GM23338 (cell line): ENCODE data around the gene TAF1A. TPM values are rescaled to one million over a fixed set of nuclear protein-coding genes. Genes with fewer than 3 reads are reported as not detected.

Experiments
- ATAC-seq: fragments of 200-7000 bp; cut with Tn5 transposase; 3 replicates; pipeline ENCODE4 v1.9.1; 2020
- DNase-seq: peaks from one replicate; pipeline ENCODE4 v3.0.0-alpha.2; 2015; ENCODE audit warnings: low spot score
- H2AFZ ChIP-seq: fragments of 200-600 bp; sonication (generic); 2 replicates; pipeline ENCODE4 v1.8.0; 2016; ENCODE audit warnings: antibody characterized with exemption, mild to moderate bottlenecking, moderate library complexity
- H3F3A ChIP-seq: fragments of 200-600 bp; sonication (generic); replicated peaks from 2 replicates; pipeline ENCODE4 v1.8.0; 2017; ENCODE audit warnings: antibody characterized with exemption, mixed run types, low read depth
- H3K27ac ChIP-seq: fragments of 200-600 bp; sonication (generic); 2 replicates; pipeline ENCODE4 v1.6.1; 2016; ENCODE audit warnings: low read depth
- H3K27me3 ChIP-seq: fragments of 200-600 bp; sonication (generic); 2 replicates; pipeline ENCODE4 v1.8.0; 2016; ENCODE audit warnings: mild to moderate bottlenecking, mixed run types, moderate library complexity; ENCODE audit not compliant: insufficient read depth
- H3K36me3 ChIP-seq: fragments of 200-600 bp; sonication (generic); 2 replicates; pipeline ENCODE4 v1.8.0; 2016; ENCODE audit warnings: mild to moderate bottlenecking; ENCODE audit not compliant: insufficient read depth
- H3K4me1 ChIP-seq: fragments of 200-600 bp; sonication (generic); 2 replicates; pipeline ENCODE4 v1.8.0; 2016; ENCODE audit warnings: mild to moderate bottlenecking, moderate library complexity; ENCODE audit not compliant: insufficient read depth
- H3K4me2 ChIP-seq: fragments of 200-600 bp; sonication (generic); 2 replicates; pipeline ENCODE4 v1.7.1; 2017; ENCODE audit warnings: mixed run types
- H3K4me3 ChIP-seq: fragments of 200-600 bp; sonication (generic); 2 replicates; pipeline ENCODE4 v1.6.1; 2016; ENCODE audit warnings: mixed run types
- H3K79me2 ChIP-seq: fragments of 200-600 bp; sonication (generic); replicated peaks from 2 replicates; pipeline ENCODE4 v1.8.0; 2017; ENCODE audit warnings: mild to moderate bottlenecking; ENCODE audit not compliant: insufficient read depth
- H3K9me2 ChIP-seq: fragments of 200-600 bp; sonication (generic); 2 replicates; pipeline ENCODE4 v1.8.0; 2017; ENCODE audit not compliant: insufficient read depth
- H4K20me1 ChIP-seq: fragments of 200-600 bp; sonication (generic); replicated peaks from 2 replicates; pipeline ENCODE4 v1.8.0; 2017; ENCODE audit warnings: mild to moderate bottlenecking; ENCODE audit not compliant: insufficient read depth
- H3K27ac Mint-ChIP-seq: 2 replicates; pipeline ENCODE4 v1.8.0; 2020; ENCODE audit warnings: inconsistent platforms, mild to moderate bottlenecking, moderate library complexity, mixed read lengths
- H3K27me3 Mint-ChIP-seq: 3 replicates; pipeline ENCODE4 v1.8.0; 2022; ENCODE audit warnings: low read depth, mild to moderate bottlenecking, moderate library complexity, mixed read lengths, inconsistent platforms; ENCODE audit not compliant: insufficient read depth, poor library complexity
- H3K36me3 Mint-ChIP-seq: 3 replicates; pipeline ENCODE4 v1.8.0; 2021; ENCODE audit warnings: low read depth, mild to moderate bottlenecking, inconsistent platforms, moderate library complexity, mixed read lengths
- H3K4me1 Mint-ChIP-seq: 3 replicates; pipeline ENCODE4 v1.8.0; 2020; ENCODE audit warnings: mild to moderate bottlenecking, inconsistent platforms, mixed read lengths
- H3K4me3 Mint-ChIP-seq: 3 replicates; pipeline ENCODE4 v1.8.0; 2021; ENCODE audit warnings: moderate library complexity, mild to moderate bottlenecking, inconsistent platforms, mixed read lengths
- H3K9me3 Mint-ChIP-seq: 3 replicates; pipeline ENCODE4 v1.8.0; 2020; ENCODE audit warnings: moderate library complexity, mild to moderate bottlenecking, inconsistent platforms, mixed read lengths
- CREB1 ChIP-seq: fragments of 250-450 bp; sonication (Bioruptor Pico); IDR thresholded peaks from 2 replicates; pipeline ENCODE4 v1.5.0; 2020; ENCODE audit warnings: low read depth, mild to moderate bottlenecking, moderate library complexity
- EZH2 ChIP-seq: fragments of 200-600 bp; sonication (generic); IDR thresholded peaks from one replicate; pipeline ENCODE4 v1.8.0; 2017; ENCODE audit warnings: antibody characterized with exemption, mild to moderate bottlenecking, low read depth; ENCODE audit not compliant: unreplicated experiment
- EZH2phosphoT487 ChIP-seq: fragments of 200-600 bp; sonication (generic); IDR thresholded peaks from one replicate; pipeline ENCODE4 v1.8.1; 2018; ENCODE audit warnings: antibody characterized with exemption; ENCODE audit not compliant: unreplicated experiment
- JUNB ChIP-seq: IDR thresholded peaks from one replicate; pipeline ENCODE4 v1.6.1; 2016; ENCODE audit warnings: antibody characterized with exemption; ENCODE audit not compliant: unreplicated experiment
- NANOG ChIP-seq: IDR thresholded peaks from 2 replicates; pipeline ENCODE4 v1.6.1; 2016; ENCODE audit warnings: antibody characterized with exemption, borderline replicate concordance
- POLR2AphosphoS5 ChIP-seq: IDR thresholded peaks from 2 replicates; pipeline ENCODE4 v1.6.1; 2016; ENCODE audit warnings: antibody characterized with exemption, low read depth
- STAT1 ChIP-seq: IDR thresholded peaks from one replicate; pipeline ENCODE4 v1.6.1; 2016; ENCODE audit warnings: antibody characterized with exemption; ENCODE audit not compliant: unreplicated experiment
- ZNF114 ChIP-seq: fragments of 250-450 bp; sonication (Bioruptor Pico); IDR thresholded peaks from 2 replicates; pipeline ENCODE4 v1.5.0; 2020; ENCODE audit warnings: mild to moderate bottlenecking, moderate library complexity
- ZNF331 ChIP-seq: fragments of 250-450 bp; sonication (Bioruptor Pico); IDR thresholded peaks from 2 replicates; pipeline ENCODE4 v1.5.0; 2020; ENCODE audit warnings: low read depth, mild to moderate bottlenecking, moderate library complexity
- polyA plus RNA-seq: library from polyadenylated mRNA; unstranded; fragments of >200 nt; fragmentation: Nextera tagmentation; extraction: Ambion mirVana; gene quantifications from 2 replicates; pipeline ENCODE4 v1.2.1, GENCODE V29; 2016
- total RNA-seq: library from RNA; depleted of rRNA; stranded (reverse); fragments of >200 nt; shearing (Covaris generic); gene quantifications from 2 replicates; pipeline ENCODE4 v1.2.3, GENCODE V29; 2014
- TF ChIP-seq, protein P1 (sequence below): IDR thresholded peaks from one replicate; pipeline ENCODE4 v1.6.1; 2018; ENCODE audit warnings: antibody characterized with exemption; ENCODE audit not compliant: unreplicated experiment
- TF ChIP-seq, protein P2 (sequence below): IDR thresholded peaks from 2 replicates; pipeline ENCODE4 v1.6.1; 2016; ENCODE audit warnings: antibody characterized with exemption
- TF ChIP-seq, protein P3 (sequence below): fragments of 250-450 bp; sonication (Bioruptor Pico); IDR thresholded peaks from 2 replicates; pipeline ENCODE4 v1.5.0; 2020; ENCODE audit warnings: mild to moderate bottlenecking, moderate library complexity
- TF ChIP-seq, protein P4 (sequence below), 2 experiments: fragments of 200-600 bp in 1 of 2; sonication (generic) in 1 of 2; conservative IDR thresholded peaks; 2 replicates each; pipeline versions ENCODE4 v1.5.1 to v1.6.1; 2016 to 2017; ENCODE audit warnings: antibody characterized with exemption in 2 of 2, low read depth in 2 of 2, mild to moderate bottlenecking in 2 of 2, moderate library complexity in 1 of 2

The TAF1A gene
- total and polyA plus RNA-seq, 2 experiments from 2014 or later, result 5.5 to 13.3 TPM

DNA sequence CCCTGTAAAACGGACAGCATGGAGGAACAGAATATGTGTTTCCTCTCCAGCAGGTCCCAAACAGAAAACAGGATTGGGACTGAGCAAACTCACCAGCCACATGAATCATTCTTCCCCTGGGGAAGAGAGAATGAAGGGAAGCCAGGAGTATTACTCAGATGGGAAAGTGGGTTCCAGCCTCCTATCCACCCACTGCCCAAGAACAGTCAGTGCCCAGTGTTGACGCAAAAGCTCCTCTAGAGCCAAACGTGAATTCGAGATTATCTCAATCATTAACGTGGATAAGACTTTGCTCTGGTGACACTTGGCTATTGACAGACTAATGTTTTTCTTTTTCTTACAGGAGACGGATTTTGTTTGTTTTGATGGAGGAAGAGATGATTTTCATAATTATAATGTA lies 37.5 kb upstream of the TAF1A start:
- DNase-seq (no peak), ATAC-seq (no peak)
- no peaks in the 10 kb centered on the region for H3F3A ChIP-seq
- H3K9me3 Mint-ChIP-seq, result no peaks in the 10 kb centered on the region
- H3K4me3 ChIP-seq, result no peak overlapping the region
- H2AFZ ChIP-seq, result no peak overlapping the region
- H3K4me3 Mint-ChIP-seq, result no peak overlapping the region
- no peak overlapping the region for H3K4me2 ChIP-seq
- H3K36me3 ChIP-seq, result peaks cover 46% of the 10 kb centered on the region
- H4K20me1 ChIP-seq, result peaks cover 12% of the 10 kb centered on the region
- peaks cover 6% of the 10 kb centered on the region; the same call in 1 of the 2 replicates for H3K79me2 ChIP-seq
- H3K4me1 Mint-ChIP-seq, result no peaks in the 10 kb centered on the region
- no peaks in the 10 kb centered on the region for H3K27me3 ChIP-seq
- no peak overlapping the region for H3K27ac ChIP-seq
- H3K4me1 ChIP-seq, result no peaks in the 10 kb centered on the region
- H3K27me3 Mint-ChIP-seq, result no peaks in the 10 kb centered on the region
- H3K9me2 ChIP-seq, result no peaks in the 10 kb centered on the region
- no peak overlapping the region for H3K27ac Mint-ChIP-seq
- no peak for TF ChIP-seq CREB1 (CRISPR knock-in tag)
- TF ChIP-seq, protein P1, sequence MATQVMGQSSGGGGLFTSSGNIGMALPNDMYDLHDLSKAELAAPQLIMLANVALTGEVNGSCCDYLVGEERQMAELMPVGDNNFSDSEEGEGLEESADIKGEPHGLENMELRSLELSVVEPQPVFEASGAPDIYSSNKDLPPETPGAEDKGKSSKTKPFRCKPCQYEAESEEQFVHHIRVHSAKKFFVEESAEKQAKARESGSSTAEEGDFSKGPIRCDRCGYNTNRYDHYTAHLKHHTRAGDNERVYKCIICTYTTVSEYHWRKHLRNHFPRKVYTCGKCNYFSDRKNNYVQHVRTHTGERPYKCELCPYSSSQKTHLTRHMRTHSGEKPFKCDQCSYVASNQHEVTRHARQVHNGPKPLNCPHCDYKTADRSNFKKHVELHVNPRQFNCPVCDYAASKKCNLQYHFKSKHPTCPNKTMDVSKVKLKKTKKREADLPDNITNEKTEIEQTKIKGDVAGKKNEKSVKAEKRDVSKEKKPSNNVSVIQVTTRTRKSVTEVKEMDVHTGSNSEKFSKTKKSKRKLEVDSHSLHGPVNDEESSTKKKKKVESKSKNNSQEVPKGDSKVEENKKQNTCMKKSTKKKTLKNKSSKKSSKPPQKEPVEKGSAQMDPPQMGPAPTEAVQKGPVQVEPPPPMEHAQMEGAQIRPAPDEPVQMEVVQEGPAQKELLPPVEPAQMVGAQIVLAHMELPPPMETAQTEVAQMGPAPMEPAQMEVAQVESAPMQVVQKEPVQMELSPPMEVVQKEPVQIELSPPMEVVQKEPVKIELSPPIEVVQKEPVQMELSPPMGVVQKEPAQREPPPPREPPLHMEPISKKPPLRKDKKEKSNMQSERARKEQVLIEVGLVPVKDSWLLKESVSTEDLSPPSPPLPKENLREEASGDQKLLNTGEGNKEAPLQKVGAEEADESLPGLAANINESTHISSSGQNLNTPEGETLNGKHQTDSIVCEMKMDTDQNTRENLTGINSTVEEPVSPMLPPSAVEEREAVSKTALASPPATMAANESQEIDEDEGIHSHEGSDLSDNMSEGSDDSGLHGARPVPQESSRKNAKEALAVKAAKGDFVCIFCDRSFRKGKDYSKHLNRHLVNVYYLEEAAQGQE, result no peak
- no peak for TF ChIP-seq EZH2phosphoT487
- no peak for TF ChIP-seq NANOG
- TF ChIP-seq EZH2, result no peak
- TF ChIP-seq, protein P2, sequence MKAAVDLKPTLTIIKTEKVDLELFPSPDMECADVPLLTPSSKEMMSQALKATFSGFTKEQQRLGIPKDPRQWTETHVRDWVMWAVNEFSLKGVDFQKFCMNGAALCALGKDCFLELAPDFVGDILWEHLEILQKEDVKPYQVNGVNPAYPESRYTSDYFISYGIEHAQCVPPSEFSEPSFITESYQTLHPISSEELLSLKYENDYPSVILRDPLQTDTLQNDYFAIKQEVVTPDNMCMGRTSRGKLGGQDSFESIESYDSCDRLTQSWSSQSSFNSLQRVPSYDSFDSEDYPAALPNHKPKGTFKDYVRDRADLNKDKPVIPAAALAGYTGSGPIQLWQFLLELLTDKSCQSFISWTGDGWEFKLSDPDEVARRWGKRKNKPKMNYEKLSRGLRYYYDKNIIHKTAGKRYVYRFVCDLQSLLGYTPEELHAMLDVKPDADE, result no peak
- TF ChIP-seq, protein P3, sequence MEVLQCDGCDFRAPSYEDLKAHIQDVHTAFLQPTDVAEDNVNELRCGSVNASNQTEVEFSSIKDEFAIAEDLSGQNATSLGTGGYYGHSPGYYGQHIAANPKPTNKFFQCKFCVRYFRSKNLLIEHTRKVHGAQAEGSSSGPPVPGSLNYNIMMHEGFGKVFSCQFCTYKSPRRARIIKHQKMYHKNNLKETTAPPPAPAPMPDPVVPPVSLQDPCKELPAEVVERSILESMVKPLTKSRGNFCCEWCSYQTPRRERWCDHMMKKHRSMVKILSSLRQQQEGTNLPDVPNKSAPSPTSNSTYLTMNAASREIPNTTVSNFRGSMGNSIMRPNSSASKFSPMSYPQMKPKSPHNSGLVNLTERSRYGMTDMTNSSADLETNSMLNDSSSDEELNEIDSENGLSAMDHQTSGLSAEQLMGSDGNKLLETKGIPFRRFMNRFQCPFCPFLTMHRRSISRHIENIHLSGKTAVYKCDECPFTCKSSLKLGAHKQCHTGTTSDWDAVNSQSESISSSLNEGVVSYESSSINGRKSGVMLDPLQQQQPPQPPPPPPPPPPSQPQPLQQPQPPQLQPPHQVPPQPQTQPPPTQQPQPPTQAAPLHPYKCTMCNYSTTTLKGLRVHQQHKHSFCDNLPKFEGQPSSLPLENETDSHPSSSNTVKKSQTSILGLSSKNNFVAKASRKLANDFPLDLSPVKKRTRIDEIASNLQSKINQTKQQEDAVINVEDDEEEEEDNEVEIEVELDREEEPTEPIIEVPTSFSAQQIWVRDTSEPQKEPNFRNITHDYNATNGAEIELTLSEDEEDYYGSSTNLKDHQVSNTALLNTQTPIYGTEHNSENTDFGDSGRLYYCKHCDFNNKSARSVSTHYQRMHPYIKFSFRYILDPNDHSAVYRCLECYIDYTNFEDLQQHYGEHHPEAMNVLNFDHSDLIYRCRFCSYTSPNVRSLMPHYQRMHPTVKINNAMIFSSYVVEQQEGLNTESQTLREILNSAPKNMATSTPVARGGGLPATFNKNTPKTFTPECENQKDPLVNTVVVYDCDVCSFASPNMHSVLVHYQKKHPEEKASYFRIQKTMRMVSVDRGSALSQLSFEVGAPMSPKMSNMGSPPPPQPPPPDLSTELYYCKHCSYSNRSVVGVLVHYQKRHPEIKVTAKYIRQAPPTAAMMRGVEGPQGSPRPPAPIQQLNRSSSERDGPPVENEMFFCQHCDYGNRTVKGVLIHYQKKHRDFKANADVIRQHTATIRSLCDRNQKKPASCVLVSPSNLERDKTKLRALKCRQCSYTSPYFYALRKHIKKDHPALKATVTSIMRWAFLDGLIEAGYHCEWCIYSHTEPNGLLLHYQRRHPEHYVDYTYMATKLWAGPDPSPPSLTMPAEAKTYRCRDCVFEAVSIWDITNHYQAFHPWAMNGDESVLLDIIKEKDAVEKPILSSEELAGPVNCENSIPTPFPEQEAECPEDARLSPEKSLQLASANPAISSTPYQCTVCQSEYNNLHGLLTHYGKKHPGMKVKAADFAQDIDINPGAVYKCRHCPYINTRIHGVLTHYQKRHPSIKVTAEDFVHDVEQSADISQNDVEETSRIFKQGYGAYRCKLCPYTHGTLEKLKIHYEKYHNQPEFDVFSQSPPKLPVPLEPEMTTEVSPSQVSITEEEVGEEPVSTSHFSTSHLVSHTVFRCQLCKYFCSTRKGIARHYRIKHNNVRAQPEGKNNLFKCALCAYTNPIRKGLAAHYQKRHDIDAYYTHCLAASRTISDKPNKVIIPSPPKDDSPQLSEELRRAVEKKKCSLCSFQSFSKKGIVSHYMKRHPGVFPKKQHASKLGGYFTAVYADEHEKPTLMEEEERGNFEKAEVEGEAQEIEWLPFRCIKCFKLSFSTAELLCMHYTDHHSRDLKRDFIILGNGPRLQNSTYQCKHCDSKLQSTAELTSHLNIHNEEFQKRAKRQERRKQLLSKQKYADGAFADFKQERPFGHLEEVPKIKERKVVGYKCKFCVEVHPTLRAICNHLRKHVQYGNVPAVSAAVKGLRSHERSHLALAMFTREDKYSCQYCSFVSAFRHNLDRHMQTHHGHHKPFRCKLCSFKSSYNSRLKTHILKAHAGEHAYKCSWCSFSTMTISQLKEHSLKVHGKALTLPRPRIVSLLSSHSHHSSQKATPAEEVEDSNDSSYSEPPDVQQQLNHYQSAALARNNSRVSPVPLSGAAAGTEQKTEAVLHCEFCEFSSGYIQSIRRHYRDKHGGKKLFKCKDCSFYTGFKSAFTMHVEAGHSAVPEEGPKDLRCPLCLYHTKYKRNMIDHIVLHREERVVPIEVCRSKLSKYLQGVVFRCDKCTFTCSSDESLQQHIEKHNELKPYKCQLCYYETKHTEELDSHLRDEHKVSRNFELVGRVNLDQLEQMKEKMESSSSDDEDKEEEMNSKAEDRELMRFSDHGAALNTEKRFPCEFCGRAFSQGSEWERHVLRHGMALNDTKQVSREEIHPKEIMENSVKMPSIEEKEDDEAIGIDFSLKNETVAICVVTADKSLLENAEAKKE (CRISPR knock-in tag), result no peak
- TF ChIP-seq JUNB, result no peak
- no peak for TF ChIP-seq ZNF114 (CRISPR knock-in tag)
- no peak for TF ChIP-seq POLR2AphosphoS5
- TF ChIP-seq, protein P4, sequence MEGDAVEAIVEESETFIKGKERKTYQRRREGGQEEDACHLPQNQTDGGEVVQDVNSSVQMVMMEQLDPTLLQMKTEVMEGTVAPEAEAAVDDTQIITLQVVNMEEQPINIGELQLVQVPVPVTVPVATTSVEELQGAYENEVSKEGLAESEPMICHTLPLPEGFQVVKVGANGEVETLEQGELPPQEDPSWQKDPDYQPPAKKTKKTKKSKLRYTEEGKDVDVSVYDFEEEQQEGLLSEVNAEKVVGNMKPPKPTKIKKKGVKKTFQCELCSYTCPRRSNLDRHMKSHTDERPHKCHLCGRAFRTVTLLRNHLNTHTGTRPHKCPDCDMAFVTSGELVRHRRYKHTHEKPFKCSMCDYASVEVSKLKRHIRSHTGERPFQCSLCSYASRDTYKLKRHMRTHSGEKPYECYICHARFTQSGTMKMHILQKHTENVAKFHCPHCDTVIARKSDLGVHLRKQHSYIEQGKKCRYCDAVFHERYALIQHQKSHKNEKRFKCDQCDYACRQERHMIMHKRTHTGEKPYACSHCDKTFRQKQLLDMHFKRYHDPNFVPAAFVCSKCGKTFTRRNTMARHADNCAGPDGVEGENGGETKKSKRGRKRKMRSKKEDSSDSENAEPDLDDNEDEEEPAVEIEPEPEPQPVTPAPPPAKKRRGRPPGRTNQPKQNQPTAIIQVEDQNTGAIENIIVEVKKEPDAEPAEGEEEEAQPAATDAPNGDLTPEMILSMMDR (conservative IDR thresholded peaks at IDR 0.05; ENCODE audit: low read depth in 2 of 2), result no peak
- no peak for TF ChIP-seq ZNF331 (CRISPR knock-in tag)
- TF ChIP-seq STAT1, result no peak
- peaks cover 52% of the 10 kb centered on the region for H3K36me3 Mint-ChIP-seq
